Measurements from ENCODE around the gene CISTR. TPM values are rescaled to one million over a fixed set of nuclear protein-coding genes. Genes with fewer than 3 reads are reported as not detected.
"Not testable (repeated sequence)": the region's sequence is repeated elsewhere in the genome, so short reads cannot be mapped to it uniquely, and the experiment has no call there.

The CISTR gene
- total RNA-seq, 1 donor from 2014 or later: not detected

DNA sequence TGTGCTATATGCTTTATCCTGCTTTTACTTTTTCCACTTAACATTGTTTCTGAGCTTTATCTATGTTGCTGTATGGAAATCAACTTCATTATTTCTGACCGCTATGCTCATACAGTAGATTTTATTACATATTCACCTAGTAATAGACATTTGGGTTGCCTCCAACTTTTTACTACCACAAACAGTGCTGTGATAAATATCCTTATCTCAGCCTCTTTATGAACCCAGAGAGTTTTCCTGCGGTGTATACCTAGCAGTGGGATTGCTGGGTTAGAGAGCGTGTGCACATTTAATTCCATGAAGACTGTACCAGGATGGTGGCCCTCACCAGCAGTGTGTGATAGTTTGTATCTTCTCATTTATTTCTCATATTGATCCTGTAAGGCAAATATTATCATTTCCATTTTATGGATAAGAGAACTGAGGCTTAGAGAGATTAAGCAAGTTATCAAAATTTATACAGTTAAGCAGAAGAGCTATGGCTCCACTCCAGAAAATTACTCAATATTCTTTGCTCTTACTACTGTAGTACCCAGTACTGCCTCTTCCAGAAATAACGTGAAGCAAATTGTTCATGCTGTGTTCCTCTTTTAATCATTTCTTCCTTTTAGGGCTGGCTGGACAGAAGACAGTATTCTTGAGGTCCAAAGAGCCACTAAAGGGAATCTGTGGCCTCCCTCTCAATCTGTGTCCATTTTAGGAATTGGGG is 26.3 kb upstream of the CISTR start:
- intact Hi-C loops (cut with micrococcal nuclease): no loop called here
- Mint-ChIP-seq H3K36me3 (ENCODE audit: low read depth) (no peaks in the 10 kb centered on the region), H3K9me3 (no peaks in the 10 kb centered on the region), H3K4me1 (ENCODE audit: low read depth) (no peaks in the 10 kb centered on the region), H3K27ac (no peak overlapping the region), H3K4me3 (no peak overlapping the region), H3K27me3 (ENCODE audit: insufficient read depth) (peaks cover 30% of the 10 kb centered on the region)
- DNase-seq (ENCODE audit: low spot score): no peak

DNA sequence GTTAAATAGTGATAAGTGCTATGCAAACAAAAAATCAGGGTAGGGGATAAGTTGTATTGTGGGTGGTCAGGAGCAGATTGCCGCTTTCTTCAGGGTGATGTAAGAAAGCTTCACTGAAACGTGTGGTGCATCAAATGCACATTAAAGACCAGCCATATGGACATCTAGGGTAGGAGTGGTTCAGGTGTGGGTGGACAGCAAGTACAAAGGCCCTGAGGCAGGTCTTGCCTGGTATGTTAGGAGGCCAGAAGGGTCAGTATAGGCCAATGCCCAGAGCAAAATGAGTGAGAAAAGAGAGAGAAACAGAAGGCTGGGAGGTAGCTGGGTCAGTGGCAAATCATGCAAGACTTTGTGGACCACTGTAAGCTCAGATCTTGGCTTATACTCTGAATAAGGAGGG is 25.6 kb upstream of the CISTR start:
- H3K27ac Mint-ChIP-seq: no peak overlapping the region
- no peaks in the 10 kb centered on the region for H3K4me1 Mint-ChIP-seq (ENCODE audit: low read depth)

DNA sequence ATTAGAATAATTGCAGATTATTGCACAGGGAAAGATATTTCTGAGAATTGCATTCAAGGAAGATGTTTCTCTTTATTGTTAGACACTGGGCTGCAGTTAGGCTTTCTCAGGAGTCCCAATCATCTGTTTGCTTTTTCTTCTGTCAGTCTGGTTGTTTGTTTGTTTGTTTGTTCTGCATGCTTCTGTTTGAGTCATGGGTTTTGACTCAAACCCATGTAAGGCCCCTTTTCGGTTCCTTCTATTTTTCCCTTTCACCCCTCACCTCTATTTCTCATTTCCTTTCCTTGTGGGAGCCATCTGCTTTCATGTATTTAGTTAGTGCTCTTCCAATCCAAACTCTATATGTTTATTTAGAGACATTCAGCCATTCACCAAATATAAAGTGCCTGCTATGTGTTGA is 25.1 kb upstream of the CISTR start:
- no peak overlapping the region for H3K27ac Mint-ChIP-seq
- DNase-seq (ENCODE audit: low spot score): no peak
- no peaks in the 10 kb centered on the region for H3K36me3 Mint-ChIP-seq (ENCODE audit: low read depth)
- H3K27me3 Mint-ChIP-seq (ENCODE audit: insufficient read depth): peaks cover 34% of the 10 kb centered on the region
- no peaks in the 10 kb centered on the region for H3K9me3 Mint-ChIP-seq
- no peaks in the 10 kb centered on the region for H3K4me1 Mint-ChIP-seq (ENCODE audit: low read depth)
- intact Hi-C loops (cut with micrococcal nuclease): no loop called here
- H3K4me3 Mint-ChIP-seq: no peak overlapping the region

More for the DNA sequence above, 25.6 kb upstream of the CISTR start:
- H3K27me3 Mint-ChIP-seq (ENCODE audit: insufficient read depth): peaks cover 31% of the 10 kb centered on the region
- no peaks in the 10 kb centered on the region for H3K36me3 Mint-ChIP-seq (ENCODE audit: low read depth)
- intact Hi-C loops (cut with micrococcal nuclease): no loop called here
- no peak overlapping the region for H3K4me3 Mint-ChIP-seq
- DNase-seq (ENCODE audit: low spot score): no peak
- no peaks in the 10 kb centered on the region for H3K9me3 Mint-ChIP-seq

- DNase-seq (ENCODE audit: low spot score): no peak
- Mint-ChIP-seq H3K27ac (no peak overlapping the region), H3K36me3 (ENCODE audit: low read depth) (no peaks in the 10 kb centered on the region), H3K4me3 (no peak overlapping the region), H3K4me1 (ENCODE audit: low read depth) (no peaks in the 10 kb centered on the region), H3K27me3 (ENCODE audit: insufficient read depth) (peaks cover 34% of the 10 kb centered on the region), H3K9me3 (no peaks in the 10 kb centered on the region)
- intact Hi-C loops (cut with micrococcal nuclease): no loop called here
Measured at GRCh38 chr12:53775478-53776145, 23.8 kb upstream of the CISTR start.

DNA sequence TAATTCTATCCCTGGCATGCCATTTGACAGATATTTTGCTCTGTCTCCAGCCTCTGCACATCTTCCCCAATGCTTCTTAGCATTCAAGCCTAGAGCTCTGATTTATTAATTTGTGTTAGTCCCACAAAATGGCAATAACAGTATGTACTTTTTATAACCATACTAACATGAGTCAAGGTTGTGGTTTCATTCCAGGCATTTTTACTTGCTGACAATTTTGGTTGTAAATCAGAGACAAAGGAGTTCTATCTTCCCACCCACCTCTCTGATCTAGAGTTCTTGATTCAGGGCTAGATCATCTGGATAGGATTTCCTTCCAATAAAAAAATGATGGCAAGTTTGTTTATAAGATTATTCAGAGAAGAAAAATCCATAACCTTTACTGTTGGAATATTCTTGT is 18.5 kb upstream of the CISTR start:
- no peak overlapping the region for H3K27ac Mint-ChIP-seq
- intact Hi-C loops (cut with micrococcal nuclease): no loop called here
- no peaks in the 10 kb centered on the region for H3K36me3 Mint-ChIP-seq (ENCODE audit: low read depth)
- H3K27me3 Mint-ChIP-seq (ENCODE audit: insufficient read depth): peaks cover 45% of the 10 kb centered on the region
- no peak for DNase-seq (ENCODE audit: low spot score)
- no peak overlapping the region for H3K4me3 Mint-ChIP-seq
- no peaks in the 10 kb centered on the region for H3K9me3 Mint-ChIP-seq
- H3K4me1 Mint-ChIP-seq (ENCODE audit: low read depth): no peaks in the 10 kb centered on the region

GRCh38 chr12:53768976-53769375 is 17.2 kb upstream of the CISTR start:
- Mint-ChIP-seq H3K4me3 (no peak overlapping the region), H3K36me3 (ENCODE audit: low read depth) (no peaks in the 10 kb centered on the region), H3K4me1 (ENCODE audit: low read depth) (no peaks in the 10 kb centered on the region), H3K27ac (no peak overlapping the region), H3K27me3 (ENCODE audit: insufficient read depth) (peaks cover 55% of the 10 kb centered on the region), H3K9me3 (no peaks in the 10 kb centered on the region)
- intact Hi-C loops (cut with micrococcal nuclease): no loop called here
- no peak for DNase-seq (ENCODE audit: low spot score)

- Mint-ChIP-seq H3K9me3 (no peaks in the 10 kb centered on the region), H3K27ac (no peak overlapping the region), H3K4me3 (no peak overlapping the region), H3K27me3 (ENCODE audit: insufficient read depth) (peaks cover 59% of the 10 kb centered on the region), H3K36me3 (ENCODE audit: low read depth) (no peaks in the 10 kb centered on the region), H3K4me1 (ENCODE audit: low read depth) (no peaks in the 10 kb centered on the region)
- no peak for DNase-seq (ENCODE audit: low spot score)
- intact Hi-C loops (cut with micrococcal nuclease): no loop called here
Measured at GRCh38 chr12:53766881-53767280, 15.1 kb upstream of the CISTR start.

- no peak overlapping the region for H3K27ac Mint-ChIP-seq
- intact Hi-C loops (cut with micrococcal nuclease): no loop called here
- H3K4me3 Mint-ChIP-seq: no peak overlapping the region
- peaks cover 55% of the 10 kb centered on the region for H3K27me3 Mint-ChIP-seq (ENCODE audit: insufficient read depth)
- H3K9me3 Mint-ChIP-seq: no peaks in the 10 kb centered on the region
- H3K4me1 Mint-ChIP-seq (ENCODE audit: low read depth): no peaks in the 10 kb centered on the region
- no peak for DNase-seq (ENCODE audit: low spot score)
- no peaks in the 10 kb centered on the region for H3K36me3 Mint-ChIP-seq (ENCODE audit: low read depth)
Measured at GRCh38 chr12:53765891-53766290, 14.1 kb upstream of the CISTR start.

DNA sequence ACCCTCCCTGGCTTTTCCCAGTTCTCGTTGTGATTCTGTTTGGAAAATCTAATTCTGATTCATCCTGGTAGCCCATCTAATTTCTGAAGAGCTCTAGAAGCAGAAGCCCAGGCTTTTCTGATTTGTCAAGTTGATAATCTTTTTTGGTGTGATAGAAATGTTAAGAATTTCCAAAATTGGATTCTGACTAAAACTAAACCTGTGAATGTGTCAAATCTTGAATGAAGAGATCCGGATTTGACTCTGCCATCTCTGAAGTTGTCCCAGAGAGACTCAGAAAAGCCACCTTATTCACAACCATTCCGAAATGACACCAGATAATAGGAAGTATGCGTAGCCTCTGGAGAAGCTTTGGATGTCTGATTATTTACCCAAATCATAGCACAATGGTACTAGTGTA is 12.8 kb upstream of the CISTR start:
- intact Hi-C loops (cut with micrococcal nuclease): no loop called here
- H3K4me1 Mint-ChIP-seq (ENCODE audit: low read depth): no peaks in the 10 kb centered on the region
- H3K27ac Mint-ChIP-seq: no peak overlapping the region
- H3K9me3 Mint-ChIP-seq: no peaks in the 10 kb centered on the region
- peaks cover 63% of the 10 kb centered on the region for H3K27me3 Mint-ChIP-seq (ENCODE audit: insufficient read depth)
- H3K36me3 Mint-ChIP-seq (ENCODE audit: low read depth): no peaks in the 10 kb centered on the region
- H3K4me3 Mint-ChIP-seq: no peak overlapping the region
- DNase-seq (ENCODE audit: low spot score): no peak

- H3K27ac Mint-ChIP-seq; intact Hi-C loops (cut with micrococcal nuclease); H3K4me3 Mint-ChIP-seq; H3K4me1 Mint-ChIP-seq (ENCODE audit: low read depth); DNase-seq (ENCODE audit: low spot score); H3K9me3 Mint-ChIP-seq; H3K36me3 Mint-ChIP-seq (ENCODE audit: low read depth): not testable (repeated sequence)
- peaks cover 70% of the 10 kb centered on the region for H3K27me3 Mint-ChIP-seq (ENCODE audit: insufficient read depth)
Measured at GRCh38 chr12:53762793-53763192, 11.0 kb upstream of the CISTR start.

DNA sequence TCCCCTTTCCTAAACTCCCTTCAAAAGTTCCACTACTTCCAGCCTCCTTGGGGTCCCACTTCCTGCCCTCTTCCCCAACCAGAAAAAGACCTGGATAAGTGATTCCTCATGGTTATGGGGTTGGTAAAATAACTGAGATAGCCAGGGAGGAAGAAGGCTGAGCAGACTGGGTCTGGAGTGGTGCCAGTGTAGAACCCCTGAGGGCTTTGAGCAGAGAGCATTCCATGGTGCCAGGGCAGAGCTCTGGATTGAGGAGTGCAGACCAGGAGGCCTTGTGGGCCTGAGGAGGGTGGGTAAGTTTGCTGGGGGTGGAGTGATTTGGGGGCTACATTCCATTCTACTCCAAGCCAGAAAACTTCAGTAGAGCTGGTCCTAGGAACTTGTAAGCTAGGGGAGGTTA is 9.5 kb upstream of the CISTR start:
- Mint-ChIP-seq H3K36me3 (ENCODE audit: low read depth) (no peaks in the 10 kb centered on the region), H3K9me3 (no peaks in the 10 kb centered on the region), H3K27ac (no peak overlapping the region), H3K4me3 (no peak overlapping the region), H3K4me1 (ENCODE audit: low read depth) (peaks cover 15% of the 10 kb centered on the region), H3K27me3 (ENCODE audit: insufficient read depth) (peaks cover 63% of the 10 kb centered on the region)
- no peak for DNase-seq (ENCODE audit: low spot score)
- intact Hi-C loops (cut with micrococcal nuclease): no loop called here

- peaks cover 54% of the 10 kb centered on the region for H3K27me3 Mint-ChIP-seq (ENCODE audit: insufficient read depth)
Measured at GRCh38 chr12:53759261-53759660, 7.5 kb upstream of the CISTR start.

DNA sequence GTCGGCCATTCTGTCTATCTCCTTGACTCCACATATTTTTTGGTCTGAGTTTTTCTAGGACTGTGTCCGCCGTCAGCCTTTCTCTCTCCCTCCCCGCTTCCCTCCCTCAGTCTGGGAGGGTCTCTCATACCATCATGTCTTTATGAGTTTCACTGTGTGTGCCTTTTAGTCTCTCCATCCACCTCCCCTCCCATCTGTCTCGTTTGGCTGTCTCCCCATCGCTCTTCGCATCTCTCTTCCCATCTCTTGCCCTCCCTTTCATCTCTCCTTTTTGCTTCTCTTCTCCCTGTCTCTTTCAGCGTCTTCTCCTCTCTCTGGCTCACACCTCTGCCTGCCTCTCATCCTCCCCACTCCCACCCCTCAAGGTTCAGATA is 6.9 kb upstream of the CISTR start:
- DNase-seq (ENCODE audit: low spot score): no peak
- Mint-ChIP-seq H3K27me3 (ENCODE audit: insufficient read depth) (peaks cover 49% of the 10 kb centered on the region), H3K36me3 (ENCODE audit: low read depth) (no peaks in the 10 kb centered on the region), H3K27ac (no peak overlapping the region), H3K4me3 (no peak overlapping the region), H3K4me1 (ENCODE audit: low read depth) (peaks cover 16% of the 10 kb centered on the region), H3K9me3 (no peaks in the 10 kb centered on the region)
- intact Hi-C loops (cut with micrococcal nuclease): loop anchor here (10.0 kb wide), 1 partner anchor 754 kb away; the partner anchor contains the start of gene EIF4B

More at GRCh38 chr12:53759261-53759660, 7.5 kb upstream of the CISTR start:
- no peak overlapping the region for H3K4me3 Mint-ChIP-seq
- intact Hi-C loops (cut with micrococcal nuclease): loop anchor here (10.0 kb wide), 1 partner anchor 754 kb away; the partner anchor contains the start of gene EIF4B
- DNase-seq (ENCODE audit: low spot score): no peak
- no peaks in the 10 kb centered on the region for H3K36me3 Mint-ChIP-seq (ENCODE audit: low read depth)
- no peak overlapping the region for H3K27ac Mint-ChIP-seq
- H3K9me3 Mint-ChIP-seq: no peaks in the 10 kb centered on the region
- H3K4me1 Mint-ChIP-seq (ENCODE audit: low read depth): peaks cover 16% of the 10 kb centered on the region
